B cell (primary cell): ENCODE measurements around the gene CSNK2B.

Experiments used
- EZH2 ChIP-seq: IDR thresholded peaks from 2 replicates; pipeline ENCODE4 v1.6.1; 2012; ENCODE audit warnings: borderline replicate concordance, low read depth, mild to moderate bottlenecking, moderate library complexity, low read length; ENCODE audit not compliant: insufficient read depth, poor library complexity, severe bottlenecking
- TF ChIP-seq, protein P1 (sequence below): fragments of 200-600 bp; IDR thresholded peaks from one replicate; pipeline ENCODE4 v1.8.0; 2022; ENCODE audit warnings: antibody characterized with exemption, mild to moderate bottlenecking

DNA sequence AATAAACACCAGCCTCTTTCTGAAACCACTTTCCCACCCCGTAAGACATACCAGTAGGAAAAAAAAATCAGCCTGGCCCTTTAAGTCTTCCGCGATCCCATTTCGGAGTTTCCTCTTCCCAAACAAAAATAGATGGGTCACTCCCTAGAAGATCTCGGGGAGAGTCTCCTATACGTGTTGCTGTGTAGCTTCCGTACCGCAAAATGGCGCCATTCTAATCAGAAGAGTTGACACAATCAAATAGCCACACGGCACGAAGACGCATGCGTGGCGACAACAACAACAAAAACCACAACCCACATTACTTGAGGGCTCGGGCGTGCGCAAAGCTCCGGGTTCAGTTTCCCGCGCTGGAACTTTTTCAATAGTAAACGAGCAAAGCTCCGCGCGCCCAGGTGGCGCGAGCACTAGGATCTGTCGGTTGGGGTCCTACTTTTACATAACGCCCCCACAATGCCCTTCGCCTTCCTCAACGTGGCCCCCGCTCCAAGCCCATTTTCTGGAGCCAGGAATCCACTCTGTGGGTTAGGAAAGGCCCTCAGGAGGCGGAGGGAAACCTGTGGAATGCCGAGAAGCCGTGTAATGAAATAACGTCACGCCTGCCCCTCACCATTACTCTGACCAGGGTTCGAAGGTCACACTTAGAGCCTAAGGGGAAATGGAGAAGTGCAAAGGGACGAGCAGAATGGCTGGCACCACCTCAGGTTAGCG lies 935 bp upstream of the CSNK2B start, which contains the start of gene GPANK1:
- TF ChIP-seq, protein P1, sequence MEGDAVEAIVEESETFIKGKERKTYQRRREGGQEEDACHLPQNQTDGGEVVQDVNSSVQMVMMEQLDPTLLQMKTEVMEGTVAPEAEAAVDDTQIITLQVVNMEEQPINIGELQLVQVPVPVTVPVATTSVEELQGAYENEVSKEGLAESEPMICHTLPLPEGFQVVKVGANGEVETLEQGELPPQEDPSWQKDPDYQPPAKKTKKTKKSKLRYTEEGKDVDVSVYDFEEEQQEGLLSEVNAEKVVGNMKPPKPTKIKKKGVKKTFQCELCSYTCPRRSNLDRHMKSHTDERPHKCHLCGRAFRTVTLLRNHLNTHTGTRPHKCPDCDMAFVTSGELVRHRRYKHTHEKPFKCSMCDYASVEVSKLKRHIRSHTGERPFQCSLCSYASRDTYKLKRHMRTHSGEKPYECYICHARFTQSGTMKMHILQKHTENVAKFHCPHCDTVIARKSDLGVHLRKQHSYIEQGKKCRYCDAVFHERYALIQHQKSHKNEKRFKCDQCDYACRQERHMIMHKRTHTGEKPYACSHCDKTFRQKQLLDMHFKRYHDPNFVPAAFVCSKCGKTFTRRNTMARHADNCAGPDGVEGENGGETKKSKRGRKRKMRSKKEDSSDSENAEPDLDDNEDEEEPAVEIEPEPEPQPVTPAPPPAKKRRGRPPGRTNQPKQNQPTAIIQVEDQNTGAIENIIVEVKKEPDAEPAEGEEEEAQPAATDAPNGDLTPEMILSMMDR, result no peak
- TF ChIP-seq EZH2, result no peak
